Posterior vena cava (tissue), 2 donors: Measurements from ENCODE around the gene TUBAL3. TPM values are rescaled to one million over a fixed set of nuclear protein-coding genes. Genes with fewer than 3 reads are reported as not detected.

Experiments
- DNase-seq: peaks from one replicate; pipeline ENCODE4 v3.0.0-alpha.2; 2020; ENCODE audit warnings: low spot score
- intact Hi-C, 2 donors: fragments of 100-400 bp; cut with DNase I; formaldehyde crosslinking; loops; one replicate each; pipeline versions ENCODE4 v1.14.1 to v1.14.2; 2022 to 2023
- total RNA-seq, 2 donors: library from RNA; stranded (reverse); fragmentation: NEBNext Ultra II Directional; extraction: Animal tissue kit (Norgen Biotek cat#: 25700); gene quantifications; one replicate each; pipeline ENCODE4 v1.2.1, GENCODE V29; 2021
- donor health status: DM: yes; HTN: yes; CAD: no.
- donor health status: DM: yes; HTN: yes; CAD: no.

TUBAL3 gene
- total RNA-seq, 2 donors from 2014 or later: not detected

DNA sequence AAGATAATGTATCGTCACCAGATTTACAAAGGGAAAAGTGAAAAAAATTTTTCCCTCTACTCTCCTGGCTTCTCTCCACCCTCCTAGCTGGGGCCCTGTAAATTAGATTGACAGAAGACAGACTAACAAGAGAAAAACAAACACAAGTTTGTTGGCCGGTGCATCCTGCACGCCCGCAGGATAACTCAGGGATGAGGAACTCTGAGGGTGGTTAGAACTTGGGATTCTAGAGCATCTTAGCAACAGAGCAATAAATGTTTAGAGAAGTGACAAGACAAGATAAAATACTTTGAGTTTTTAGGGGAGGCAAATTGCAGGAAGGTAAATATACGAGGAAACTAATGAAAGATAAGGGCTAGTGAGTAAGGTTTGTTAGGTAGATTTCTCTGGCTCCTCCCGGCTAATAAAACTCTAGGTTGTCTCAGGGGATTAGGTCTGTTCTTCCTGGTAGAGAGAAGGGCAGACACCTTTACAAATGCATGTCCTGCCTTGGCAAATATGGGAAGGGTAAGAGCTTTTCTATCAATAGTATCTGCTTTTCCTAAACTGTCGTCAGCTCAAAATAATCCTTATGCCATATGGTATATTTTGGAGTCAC, 44.2 kb downstream of the TUBAL3 start:
- intact Hi-C loops: no loop called here
- DNase-seq: no peak

DNA sequence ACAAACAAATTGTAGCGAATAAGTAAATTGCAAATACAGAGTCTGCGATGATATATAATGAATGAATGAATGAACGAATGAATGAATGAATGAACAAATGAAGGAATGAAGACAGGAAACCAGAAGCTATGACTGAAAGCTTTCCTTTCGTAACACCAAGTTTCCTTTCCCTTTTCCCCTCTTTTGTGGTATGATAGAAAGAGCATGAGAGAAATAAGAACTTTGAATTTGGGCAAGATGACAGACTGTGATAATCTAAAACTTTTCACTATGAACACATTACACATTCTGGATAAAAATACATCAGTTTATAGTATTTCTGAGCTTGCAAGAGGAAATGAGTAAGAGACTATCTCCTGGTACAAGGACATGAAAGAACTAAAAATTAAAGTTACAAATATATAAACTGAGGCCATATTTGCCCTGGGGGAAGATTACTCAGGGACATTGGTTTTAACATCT, 48.3 kb downstream of the TUBAL3 start:
- intact Hi-C loops: no loop called here
- DNase-seq: no peak

DNA sequence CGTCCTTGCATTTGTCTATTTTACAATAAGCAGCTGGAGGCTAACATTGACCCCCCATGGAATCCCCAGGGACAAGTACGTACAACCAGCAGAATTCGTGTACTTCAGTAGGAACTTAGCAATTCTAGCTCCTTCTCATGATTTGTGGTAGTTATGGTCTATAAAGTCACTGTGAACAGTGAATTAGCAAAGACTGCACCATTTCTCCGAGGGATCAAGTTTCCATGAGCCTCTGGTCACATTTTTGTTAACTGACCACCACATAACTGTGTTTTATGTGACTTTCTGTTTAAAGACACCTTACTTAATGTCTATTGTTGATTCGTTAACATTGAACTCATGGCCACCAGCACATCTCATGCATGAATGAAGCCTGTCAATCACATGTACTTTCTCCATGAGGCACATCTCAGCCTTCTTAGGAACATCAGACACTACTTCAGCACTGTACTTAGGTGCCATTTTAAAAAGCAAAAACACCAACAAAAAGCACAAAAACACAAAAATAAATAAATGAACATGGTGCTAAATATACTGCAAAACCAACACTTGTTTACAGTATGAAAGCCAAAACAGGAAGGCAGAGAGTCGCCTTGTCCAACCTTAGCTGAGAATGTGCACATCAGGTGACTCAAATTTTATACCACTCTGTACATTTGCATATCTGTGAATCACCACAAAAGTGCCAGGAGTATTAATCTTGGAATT, 48.9 kb downstream of the TUBAL3 start:
- intact Hi-C loops: no loop called here
- no peak for DNase-seq

DNA sequence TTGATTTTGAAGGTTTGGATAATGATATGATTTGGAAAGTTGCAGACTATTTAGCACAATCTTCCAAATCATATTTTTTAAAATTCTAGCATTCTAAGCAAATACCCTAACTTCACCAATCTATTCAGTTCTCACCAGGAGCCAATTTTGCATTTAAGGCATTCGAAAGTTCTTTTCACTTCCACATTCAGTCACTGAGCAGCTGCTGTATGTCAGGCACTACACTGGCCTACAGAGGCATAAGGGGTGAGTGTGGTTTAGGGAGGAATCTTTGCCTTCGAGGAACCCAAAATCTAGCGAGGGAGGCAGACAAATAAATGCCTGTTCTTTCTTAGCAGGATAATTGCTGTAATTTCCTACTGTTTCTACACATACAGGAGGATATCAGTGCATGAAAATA, 50.6 kb downstream of the TUBAL3 start:
- DNase-seq: no peak
- intact Hi-C loops: no loop called here

DNA sequence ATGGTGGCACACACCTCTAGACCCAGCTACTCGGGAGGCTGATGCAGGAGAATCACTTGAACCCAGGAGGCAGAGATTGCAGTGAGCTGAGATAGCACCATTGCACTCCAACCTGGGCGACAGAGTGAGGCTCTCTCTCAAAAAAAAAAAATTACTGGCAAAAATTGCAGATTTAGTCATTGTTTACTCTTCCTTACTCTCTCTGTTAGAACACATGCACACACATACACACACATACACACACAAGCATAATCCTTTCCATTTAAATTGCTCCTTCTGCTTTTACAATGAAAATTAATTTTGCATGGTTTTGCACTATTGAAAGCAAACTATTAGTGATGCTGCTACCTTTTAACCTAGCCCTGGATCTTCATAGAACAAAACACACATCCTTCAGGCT, 55.3 kb downstream of the TUBAL3 start:
- DNase-seq: no peak
- intact Hi-C loops: no loop called here

DNA sequence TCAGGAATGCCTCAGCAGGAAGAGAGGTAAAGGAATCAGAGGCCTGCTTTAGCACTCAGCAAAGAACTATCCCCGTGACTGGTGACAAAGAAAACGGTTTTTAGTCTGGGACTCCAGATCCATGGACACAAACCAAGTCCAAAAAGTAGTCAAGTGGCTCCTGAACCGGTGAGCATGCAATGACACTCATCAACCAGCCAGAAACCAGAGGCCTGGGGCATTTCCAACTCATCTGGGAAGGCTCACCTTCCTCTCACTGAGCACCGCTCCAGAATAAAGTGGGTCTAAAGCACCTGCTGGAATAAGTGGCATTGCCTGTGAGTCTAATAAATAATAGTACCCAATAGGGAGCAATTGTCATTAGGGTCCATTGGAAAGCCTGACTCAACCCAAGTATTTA, 57.7 kb downstream of the TUBAL3 start:
- no peak for DNase-seq
- intact Hi-C loops: no loop called here

DNA sequence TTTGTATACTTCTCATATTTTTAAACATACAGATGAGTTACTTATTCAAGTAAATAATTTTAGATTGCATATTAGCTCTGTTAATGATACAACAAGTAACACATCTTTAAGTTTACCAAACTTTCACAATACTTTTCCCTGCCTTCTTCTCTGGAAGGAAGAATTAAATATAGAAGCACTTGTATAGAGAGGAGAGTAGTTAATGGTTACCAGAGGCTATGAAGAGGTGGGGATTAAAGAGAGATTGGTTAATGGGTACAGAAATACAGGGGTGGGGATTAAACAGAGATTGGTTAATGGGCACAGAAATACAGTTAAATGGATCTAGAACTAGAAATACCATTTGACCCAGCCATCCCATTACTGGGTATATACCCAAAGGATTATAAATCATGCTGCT, 59.9 kb downstream of the TUBAL3 start:
- intact Hi-C loops: no loop called here
- DNase-seq: no peak

DNA sequence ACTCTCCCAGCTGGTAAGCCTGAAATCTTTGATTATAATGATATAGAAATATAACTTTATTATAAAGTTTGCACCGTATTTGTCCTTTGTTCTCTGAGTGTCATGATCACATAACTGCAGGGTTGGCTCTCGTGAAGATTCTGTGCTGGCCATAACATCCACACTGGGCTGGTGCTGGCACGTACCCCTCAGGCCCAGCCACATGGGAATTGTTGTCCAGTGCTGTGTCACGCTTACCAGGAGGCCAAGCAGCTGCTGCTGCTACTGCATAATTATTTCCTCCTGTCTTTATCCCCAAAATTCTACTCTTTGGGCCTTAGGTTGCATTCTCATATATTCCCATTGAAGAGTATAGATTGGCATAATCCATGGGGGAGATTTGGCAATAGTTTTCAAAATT, 60.6 kb downstream of the TUBAL3 start:
- intact Hi-C loops: no loop called here
- DNase-seq: no peak

DNA sequence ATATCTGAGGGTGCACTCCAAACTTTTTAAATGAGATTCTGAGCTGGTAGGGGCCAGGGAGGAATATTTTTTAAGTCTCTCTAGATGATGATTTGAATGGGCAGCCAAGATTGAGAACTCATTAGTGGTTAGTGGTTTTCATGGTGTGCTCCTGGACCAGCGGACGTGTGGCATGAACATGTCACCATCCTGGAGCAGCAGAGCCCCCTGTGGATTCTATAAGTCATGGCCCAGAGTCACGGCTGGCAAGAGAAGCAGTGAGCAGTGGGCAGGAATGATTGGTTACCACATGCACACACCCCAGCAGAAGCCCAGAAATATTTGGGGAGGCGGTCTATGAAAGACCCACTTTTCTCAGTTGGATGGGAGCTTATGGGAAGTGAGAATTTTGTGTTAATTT, 61.1 kb downstream of the TUBAL3 start:
- no peak for DNase-seq
- intact Hi-C loops: no loop called here

Other genes with a start within 250 kb of the TUBAL3 start
- not detected for gene AKR1C8, start 219.7 kb downstream of the TUBAL3 start, total RNA-seq
- not detected for gene AKR1C4, start 208.0 kb downstream of the TUBAL3 start, total RNA-seq
- gene UCN3, start 39.9 kb downstream of the TUBAL3 start, total RNA-seq: not detected
- gene NET1, start 7.7 kb upstream of the TUBAL3 start, total RNA-seq: 100 to 1,000 TPM in 1 of 2 donors, 10 to 100 TPM in 1; 99.3 to 113 TPM
- gene CALML5, start 94.7 kb upstream of the TUBAL3 start, total RNA-seq: not detected
- not detected for gene CALML3, start 120.1 kb upstream of the TUBAL3 start, total RNA-seq